Measurements from ENCODE around the gene DNAJC18. TPM values are rescaled to one million over a fixed set of nuclear protein-coding genes. Genes with fewer than 3 reads are reported as not detected.

Gene DNAJC18
- total RNA-seq, 2 donors from 2014 or later, result 7.3 to 11.5 TPM

DNA sequence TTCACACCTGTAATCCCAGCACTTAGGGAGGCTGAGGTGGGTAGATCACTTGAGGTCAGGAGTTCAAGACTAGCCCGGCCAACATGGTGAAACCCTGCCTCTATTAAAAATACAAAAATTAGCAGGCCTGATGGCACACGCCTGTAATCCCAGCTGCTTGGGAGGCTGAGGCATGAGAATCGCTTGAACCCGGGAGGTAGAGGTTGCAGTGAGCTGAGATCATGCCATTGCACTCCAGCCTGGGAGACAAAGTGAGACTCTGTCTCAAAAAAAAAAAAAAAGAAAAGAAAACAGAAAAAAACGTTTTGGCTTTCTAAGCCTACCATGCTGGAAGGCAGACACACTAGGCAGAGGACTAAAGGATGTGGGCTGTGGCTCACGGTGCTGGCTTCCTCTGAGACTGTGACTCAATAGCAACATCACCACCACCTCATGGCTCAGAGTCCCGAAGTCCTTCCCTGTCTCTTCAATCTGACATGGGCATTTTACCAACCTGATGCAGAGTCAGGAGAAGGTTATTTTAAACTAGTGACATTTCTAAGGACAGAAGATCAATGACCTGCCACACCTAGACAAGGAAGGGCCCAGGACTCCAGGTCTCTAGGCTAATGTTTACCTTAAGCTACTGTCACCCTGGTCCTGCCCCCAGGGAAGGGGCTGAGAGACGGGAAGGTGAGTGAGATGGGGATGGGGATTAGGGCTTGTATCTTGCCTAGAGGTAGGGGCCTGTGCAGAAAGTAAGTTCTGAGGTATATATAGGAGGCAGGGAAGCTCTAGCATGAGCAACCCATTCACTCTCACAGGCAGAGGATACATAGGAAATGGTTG is 19.5 kb upstream of the DNAJC18 start:
- no peak overlapping the region for H3K27ac ChIP-seq
- H3K4me1 ChIP-seq (replicated peaks), result no peaks in the 10 kb centered on the region
- TF ChIP-seq POLR2A (IDR thresholded peaks at IDR 0.05), result no peak
- TF ChIP-seq, protein P1, sequence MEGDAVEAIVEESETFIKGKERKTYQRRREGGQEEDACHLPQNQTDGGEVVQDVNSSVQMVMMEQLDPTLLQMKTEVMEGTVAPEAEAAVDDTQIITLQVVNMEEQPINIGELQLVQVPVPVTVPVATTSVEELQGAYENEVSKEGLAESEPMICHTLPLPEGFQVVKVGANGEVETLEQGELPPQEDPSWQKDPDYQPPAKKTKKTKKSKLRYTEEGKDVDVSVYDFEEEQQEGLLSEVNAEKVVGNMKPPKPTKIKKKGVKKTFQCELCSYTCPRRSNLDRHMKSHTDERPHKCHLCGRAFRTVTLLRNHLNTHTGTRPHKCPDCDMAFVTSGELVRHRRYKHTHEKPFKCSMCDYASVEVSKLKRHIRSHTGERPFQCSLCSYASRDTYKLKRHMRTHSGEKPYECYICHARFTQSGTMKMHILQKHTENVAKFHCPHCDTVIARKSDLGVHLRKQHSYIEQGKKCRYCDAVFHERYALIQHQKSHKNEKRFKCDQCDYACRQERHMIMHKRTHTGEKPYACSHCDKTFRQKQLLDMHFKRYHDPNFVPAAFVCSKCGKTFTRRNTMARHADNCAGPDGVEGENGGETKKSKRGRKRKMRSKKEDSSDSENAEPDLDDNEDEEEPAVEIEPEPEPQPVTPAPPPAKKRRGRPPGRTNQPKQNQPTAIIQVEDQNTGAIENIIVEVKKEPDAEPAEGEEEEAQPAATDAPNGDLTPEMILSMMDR (IDR thresholded peaks at IDR 0.05), result no peak
- no peaks in the 10 kb centered on the region for H3K36me3 ChIP-seq
- no peaks in the 10 kb centered on the region for H3K9me3 ChIP-seq
- WGBS, result 73% methylated on average over 8 of the region's 8 CpGs
- no peak overlapping the region for H3K4me3 ChIP-seq
- intact Hi-C loops (cut with DNase I), result no loop called here
- no peaks in the 10 kb centered on the region for H3K27me3 ChIP-seq (replicated peaks; ENCODE audit: insufficient read depth)
- no peak for DNase-seq (ENCODE audit: low spot score)

DNA sequence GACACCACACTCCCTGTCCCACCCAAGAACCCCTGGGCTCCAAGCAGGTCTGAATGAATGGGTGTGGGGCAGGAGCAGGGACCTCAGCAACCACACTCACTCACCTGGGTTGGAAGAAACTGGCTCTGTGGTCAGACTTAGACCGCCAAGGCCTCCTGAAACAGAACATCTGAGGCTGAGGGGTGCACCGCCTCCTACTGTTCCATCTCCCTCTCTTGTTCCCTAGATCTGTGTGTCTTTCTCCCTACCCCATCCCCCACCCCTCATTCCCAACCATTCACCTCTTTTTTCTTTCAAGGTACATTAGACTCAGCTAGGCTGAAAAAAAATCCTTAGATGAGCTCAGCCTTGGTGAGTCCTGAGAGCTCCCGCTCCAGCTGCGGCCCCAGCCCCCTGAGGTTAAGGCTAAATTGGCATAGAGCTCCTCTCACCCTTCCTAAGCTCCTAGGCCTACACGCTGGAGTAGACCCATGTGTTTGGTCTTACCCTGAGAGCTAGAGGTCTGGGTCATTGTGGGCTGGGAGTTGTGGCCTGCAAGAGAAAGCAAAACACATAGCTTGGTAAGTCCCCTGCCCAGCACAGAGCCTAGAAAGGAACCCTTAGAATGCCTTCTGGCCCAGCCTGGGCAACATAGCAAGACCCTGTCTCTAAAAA is 18.5 kb upstream of the DNAJC18 start:
- Histone ChIP-seq H3K9me3 (no peaks in the 10 kb centered on the region), H3K4me1 (replicated peaks) (no peaks in the 10 kb centered on the region), H3K27ac (no peak overlapping the region), H3K36me3 (no peaks in the 10 kb centered on the region), H3K4me3 (no peak overlapping the region), H3K27me3 (replicated peaks; ENCODE audit: insufficient read depth) (no peaks in the 10 kb centered on the region)
- no peak for DNase-seq (ENCODE audit: low spot score)
- intact Hi-C loops (cut with DNase I), result no loop called here
- TF ChIP-seq, protein P1 (IDR thresholded peaks at IDR 0.05), result no peak
- no peak for TF ChIP-seq POLR2AphosphoS5 (IDR thresholded peaks at IDR 0.05)
- TF ChIP-seq POLR2A (IDR thresholded peaks at IDR 0.05), result no peak
- 96% methylated on average over 5 of the region's 5 CpGs for whole genome bisulfite sequencing

DNA sequence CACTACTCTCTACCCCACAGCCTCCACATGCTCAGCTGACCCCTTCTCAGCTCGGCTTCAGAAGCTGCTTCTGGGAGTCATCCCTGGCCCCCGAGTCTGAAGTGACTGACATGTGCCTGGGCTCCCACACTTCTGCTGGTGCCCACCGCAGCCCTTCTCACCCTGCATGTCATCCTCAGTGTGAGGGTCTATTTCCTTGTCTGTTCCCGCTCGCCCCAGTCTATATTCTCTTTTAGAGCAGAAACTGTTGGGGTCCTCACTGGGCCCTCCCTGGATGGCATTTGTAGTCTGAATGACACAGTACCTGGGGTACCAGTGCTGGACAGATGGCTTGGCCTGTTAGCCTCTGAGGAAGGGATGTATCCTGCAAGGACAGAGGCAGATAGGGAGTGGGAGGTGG is 17.9 kb upstream of the DNAJC18 start:
- intact Hi-C loops (cut with DNase I), result no loop called here
- no peaks in the 10 kb centered on the region for H3K4me1 ChIP-seq (replicated peaks)
- no peak for TF ChIP-seq POLR2A (IDR thresholded peaks at IDR 0.05)
- TF ChIP-seq, protein P1 (IDR thresholded peaks at IDR 0.05), result no peak
- no peak for TF ChIP-seq POLR2AphosphoS5 (IDR thresholded peaks at IDR 0.05)
- no peak overlapping the region for H3K27ac ChIP-seq
- H3K9me3 ChIP-seq, result no peaks in the 10 kb centered on the region
- no peak overlapping the region for H3K4me3 ChIP-seq
- H3K27me3 ChIP-seq (replicated peaks; ENCODE audit: insufficient read depth), result no peaks in the 10 kb centered on the region
- H3K36me3 ChIP-seq, result no peaks in the 10 kb centered on the region
- 93% methylated on average over 5 of the region's 5 CpGs for WGBS
- DNase-seq (ENCODE audit: low spot score), result no peak

DNA sequence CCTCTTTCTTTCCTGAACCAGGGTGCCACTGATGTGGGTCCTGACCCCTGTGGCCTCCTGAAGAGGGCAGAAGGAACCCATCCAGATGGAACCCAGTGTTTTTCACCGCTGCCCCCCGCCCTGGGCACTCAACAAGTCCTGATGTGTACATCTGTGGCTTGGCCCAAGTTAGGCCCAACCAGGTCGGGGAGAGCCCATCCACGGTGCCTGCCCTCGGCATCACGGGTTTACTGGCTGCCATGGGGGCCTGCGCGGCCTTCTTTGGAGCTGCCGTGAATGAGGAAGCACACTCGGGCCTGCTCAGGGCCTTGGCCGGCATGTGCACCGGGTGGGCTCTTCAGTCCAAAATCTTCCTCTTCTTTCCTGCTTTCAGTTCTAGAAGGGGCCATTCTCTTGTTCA is 17.5 kb upstream of the DNAJC18 start:
- intact Hi-C loops (cut with DNase I), result no loop called here
- 91% methylated on average over 12 of the region's 12 CpGs for WGBS

More for the DNA sequence above, 17.5 kb upstream of the DNAJC18 start:
- Histone ChIP-seq H3K36me3 (no peaks in the 10 kb centered on the region), H3K27ac (no peak overlapping the region), H3K27me3 (replicated peaks; ENCODE audit: insufficient read depth) (no peaks in the 10 kb centered on the region), H3K4me1 (replicated peaks) (no peaks in the 10 kb centered on the region), H3K9me3 (no peaks in the 10 kb centered on the region), H3K4me3 (no peak overlapping the region)
- DNase-seq (ENCODE audit: low spot score), result no peak
- no peak for TF ChIP-seq POLR2AphosphoS5 (IDR thresholded peaks at IDR 0.05)
- TF ChIP-seq, protein P1 (IDR thresholded peaks at IDR 0.05), result no peak
- TF ChIP-seq POLR2A (IDR thresholded peaks at IDR 0.05), result no peak
